Stimulated activated CD8-positive, alpha-beta memory T cell treated with anti-CD3 and anti-CD28 coated beads, Interleukin-7, amount 100 ng/mL, for 4 hours (primary cell): ENCODE measurements around the gene FAM163B.
"Not testable (repeated sequence)": the region's sequence is repeated elsewhere in the genome, so short reads cannot be mapped to it uniquely, and the experiment has no call there.

Source experiments
- DNase-seq, 2 donors: peaks; one replicate each; pipeline ENCODE4 v3.0.0-alpha.2; 2020; ENCODE audit warnings: low read depth in 2 of 2

FAM163B gene

GRCh38 chr9:133569891-133570690, 39.1 kb downstream of the FAM163B start:
- no peak for DNase-seq

- DNase-seq: no peak
Observed at GRCh38 chr9:133569121-133569785, 39.9 kb downstream of the FAM163B start.

- DNase-seq: no peak
Observed at GRCh38 chr9:133568186-133568585, 41.0 kb downstream of the FAM163B start.

GRCh38 chr9:133566817-133567216, 42.4 kb downstream of the FAM163B start:
- no peak for DNase-seq

- no peak for DNase-seq
Observed at GRCh38 chr9:133566382-133566781, 42.8 kb downstream of the FAM163B start.

GRCh38 chr9:133564451-133565116, 44.6 kb downstream of the FAM163B start:
- DNase-seq: no peak

GRCh38 chr9:133563814-133564213, 45.4 kb downstream of the FAM163B start:
- not testable (repeated sequence) for DNase-seq

- DNase-seq: no peak
Observed at GRCh38 chr9:133563291-133563796, 45.8 kb downstream of the FAM163B start.

- no peak for DNase-seq
Observed at GRCh38 chr9:133562611-133563290, 46.4 kb downstream of the FAM163B start.

GRCh38 chr9:133561976-133562554, 47.1 kb downstream of the FAM163B start:
- no peak for DNase-seq

- no peak for DNase-seq
Observed at GRCh38 chr9:133560944-133561343, 48.2 kb downstream of the FAM163B start.

GRCh38 chr9:133560311-133560710, 48.9 kb downstream of the FAM163B start:
- no peak for DNase-seq

- peak; percentile 9 to 10 for DNase-seq
Observed at GRCh38 chr9:133558191-133559126, 50.7 kb downstream of the FAM163B start.

- DNase-seq: no peak
Observed at GRCh38 chr9:133557581-133557980, 51.6 kb downstream of the FAM163B start.

GRCh38 chr9:133556354-133556753, 52.8 kb downstream of the FAM163B start:
- no peak for DNase-seq

- DNase-seq: no peak
Observed at GRCh38 chr9:133554729-133555128, 54.5 kb downstream of the FAM163B start.

- no peak for DNase-seq
Observed at GRCh38 chr9:133553973-133554713, 55.0 kb downstream of the FAM163B start.

GRCh38 chr9:133553123-133553522, 56.1 kb downstream of the FAM163B start:
- no peak for DNase-seq

- no peak for DNase-seq
Observed at GRCh38 chr9:133552236-133552635, 57.0 kb downstream of the FAM163B start.

- DNase-seq: no peak
Observed at GRCh38 chr9:133551446-133551845, 57.7 kb downstream of the FAM163B start.
